CD4-positive, alpha-beta T cell treated with Interleukin-6 at 100 ng/mL for 8 hours (primary cell): Measurements from ENCODE around the gene GALNT10.

Experiments
- DNase-seq: peaks from one replicate; pipeline ENCODE4 v3.0.0-alpha.2; 2020; ENCODE audit warnings: mixed read lengths, low spot score

GALNT10 gene

GRCh38 chr5:154408811-154409210, 218.3 kb downstream of the GALNT10 start:
- no peak for DNase-seq

GRCh38 chr5:154409230-154409840, 218.8 kb downstream of the GALNT10 start:
- no peak for DNase-seq

- no peak for DNase-seq
Observed at GRCh38 chr5:154410008-154410407, 219.5 kb downstream of the GALNT10 start.

GRCh38 chr5:154410786-154411185, 220.3 kb downstream of the GALNT10 start:
- no peak for DNase-seq

GRCh38 chr5:154411338-154411737, 220.8 kb downstream of the GALNT10 start:
- no peak for DNase-seq

GRCh38 chr5:154412316-154412715, 221.8 kb downstream of the GALNT10 start:
- DNase-seq: no peak

- DNase-seq: no peak
Observed at GRCh38 chr5:154412925-154413324, 222.4 kb downstream of the GALNT10 start.

DNA sequence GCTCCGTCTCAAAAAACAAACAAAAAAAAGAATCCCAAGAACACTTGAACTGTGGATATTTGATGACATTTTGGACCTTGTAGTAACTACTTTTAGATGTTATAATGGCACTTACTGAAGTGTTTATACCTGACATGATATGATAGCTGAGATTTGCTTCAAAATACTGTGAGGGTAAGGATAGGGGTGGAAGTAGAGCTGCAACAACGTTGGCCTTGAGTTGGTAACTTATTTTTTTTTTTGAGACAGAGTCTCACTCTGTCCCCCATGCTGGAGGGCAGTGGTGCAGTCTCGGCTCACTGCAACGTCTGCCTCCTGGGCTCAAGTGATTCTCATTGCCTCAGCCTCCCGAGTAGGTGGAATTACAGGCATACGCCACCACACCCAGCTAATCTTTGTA, 224.6 kb downstream of the GALNT10 start:
- no peak for DNase-seq

- no peak for DNase-seq
Observed at GRCh38 chr5:154418344-154418820, 227.8 kb downstream of the GALNT10 start.

DNA sequence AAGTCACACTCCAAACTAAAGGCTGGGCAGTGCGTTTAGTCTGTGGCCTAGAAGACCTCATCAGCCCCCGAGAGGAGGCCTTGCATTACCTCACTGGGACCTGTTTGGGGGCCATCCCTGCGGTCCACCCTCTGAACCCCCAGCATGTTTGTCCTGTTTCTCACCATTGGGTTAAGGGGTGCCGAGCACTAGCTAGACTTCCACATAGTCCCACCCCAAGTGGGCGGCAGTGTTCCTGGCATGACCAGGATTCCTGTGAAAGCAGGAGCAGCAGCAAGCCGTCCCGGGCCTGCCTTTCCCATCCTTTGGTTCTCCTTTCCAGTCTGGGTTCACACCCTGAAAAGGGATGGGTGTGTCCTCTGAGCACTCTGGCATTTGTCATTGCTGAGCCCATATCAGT, 228.7 kb downstream of the GALNT10 start:
- DNase-seq: no peak

GRCh38 chr5:154421868-154422267, 231.3 kb downstream of the GALNT10 start:
- no peak for DNase-seq

- DNase-seq: no peak
Observed at GRCh38 chr5:154422298-154422697, 231.8 kb downstream of the GALNT10 start.

DNA sequence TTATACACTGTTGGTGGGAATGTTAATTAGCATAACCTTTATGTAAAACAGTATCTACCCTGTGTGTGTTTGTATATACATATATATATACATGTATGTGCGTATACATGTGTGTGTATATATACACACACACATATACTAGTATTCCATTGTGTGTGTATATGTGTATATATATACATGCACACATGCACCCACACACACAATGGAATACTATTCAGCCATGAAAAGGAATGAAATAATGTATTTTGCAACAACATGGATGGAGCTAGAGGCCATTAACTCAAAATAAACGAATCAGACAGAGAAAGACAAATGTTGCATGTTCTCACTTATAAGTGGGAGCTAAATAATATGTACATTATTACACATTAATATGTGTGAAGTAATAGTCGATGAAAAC, 237.7 kb downstream of the GALNT10 start:
- no peak for DNase-seq

DNA sequence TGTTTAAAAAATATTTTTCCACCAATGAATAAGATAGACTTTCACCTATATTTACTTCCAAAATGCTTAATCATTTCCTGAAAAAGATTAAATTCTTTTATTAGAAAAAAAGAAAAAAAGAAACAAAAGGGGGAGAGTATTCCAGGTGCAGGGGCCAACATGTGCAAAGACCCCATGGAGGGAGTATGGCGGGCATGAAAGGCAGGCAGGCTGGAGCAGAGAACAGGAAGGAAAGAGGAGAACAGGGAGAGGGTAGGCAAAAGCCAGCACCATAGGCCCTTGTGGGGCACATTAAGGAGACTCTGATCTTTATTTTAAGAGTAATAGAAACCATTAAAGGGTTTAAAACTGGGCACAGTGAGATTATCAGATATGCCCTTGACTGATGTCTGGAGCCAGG, 238.8 kb downstream of the GALNT10 start:
- DNase-seq: no peak

DNA sequence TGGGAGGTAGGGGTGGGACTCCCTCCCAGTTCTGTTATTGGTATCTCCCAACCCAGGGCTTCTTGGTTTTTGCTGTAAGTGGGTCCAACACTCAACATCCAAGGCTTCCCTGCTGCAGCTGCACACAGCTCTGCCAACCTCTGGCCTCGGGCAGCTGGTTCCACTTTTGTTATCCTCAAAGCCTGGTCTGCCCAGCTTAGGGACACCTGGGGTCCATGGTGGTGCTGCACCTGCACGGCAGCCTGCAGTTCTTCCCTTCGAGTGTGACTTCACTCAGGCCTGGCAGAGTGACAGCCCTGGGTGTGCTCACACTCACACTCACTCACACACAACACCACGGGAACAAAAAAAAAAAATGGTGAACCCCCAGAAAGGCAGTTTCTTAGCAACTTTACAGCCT, 239.9 kb downstream of the GALNT10 start:
- no peak for DNase-seq

DNA sequence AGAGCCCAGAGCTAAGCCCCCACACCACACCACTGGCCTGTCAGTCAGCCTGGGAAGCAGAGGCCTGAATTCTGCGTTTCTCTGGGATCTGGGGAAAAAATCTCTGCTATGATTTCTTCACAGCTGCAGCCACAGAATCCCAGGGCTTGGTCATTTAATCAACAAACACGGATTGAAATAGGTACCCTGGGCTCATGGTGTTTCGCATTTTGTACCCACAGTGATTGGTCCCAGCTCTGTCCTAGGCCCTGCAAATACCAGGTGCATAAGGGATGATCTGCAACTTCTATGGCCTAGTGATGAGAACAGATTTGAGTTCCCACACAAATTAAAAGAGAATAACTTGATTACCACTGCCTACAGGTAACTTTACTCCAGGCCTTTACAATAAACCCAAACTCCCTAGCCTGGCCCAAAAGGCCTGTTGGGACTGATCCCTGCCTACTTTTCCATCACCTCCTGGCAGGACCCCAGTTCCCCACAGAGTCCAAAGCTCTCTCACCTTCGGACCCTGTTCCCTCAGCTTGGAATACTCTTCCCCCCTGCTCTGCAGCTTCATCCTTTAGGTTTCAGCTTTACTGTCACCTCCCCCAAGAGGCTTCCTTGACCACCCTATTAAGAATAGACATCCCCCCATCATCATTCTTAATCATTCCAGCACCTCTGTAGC, 240.6 kb downstream of the GALNT10 start:
- DNase-seq: no peak

- no peak for DNase-seq
Observed at GRCh38 chr5:154435226-154435625, 244.7 kb downstream of the GALNT10 start.

DNA sequence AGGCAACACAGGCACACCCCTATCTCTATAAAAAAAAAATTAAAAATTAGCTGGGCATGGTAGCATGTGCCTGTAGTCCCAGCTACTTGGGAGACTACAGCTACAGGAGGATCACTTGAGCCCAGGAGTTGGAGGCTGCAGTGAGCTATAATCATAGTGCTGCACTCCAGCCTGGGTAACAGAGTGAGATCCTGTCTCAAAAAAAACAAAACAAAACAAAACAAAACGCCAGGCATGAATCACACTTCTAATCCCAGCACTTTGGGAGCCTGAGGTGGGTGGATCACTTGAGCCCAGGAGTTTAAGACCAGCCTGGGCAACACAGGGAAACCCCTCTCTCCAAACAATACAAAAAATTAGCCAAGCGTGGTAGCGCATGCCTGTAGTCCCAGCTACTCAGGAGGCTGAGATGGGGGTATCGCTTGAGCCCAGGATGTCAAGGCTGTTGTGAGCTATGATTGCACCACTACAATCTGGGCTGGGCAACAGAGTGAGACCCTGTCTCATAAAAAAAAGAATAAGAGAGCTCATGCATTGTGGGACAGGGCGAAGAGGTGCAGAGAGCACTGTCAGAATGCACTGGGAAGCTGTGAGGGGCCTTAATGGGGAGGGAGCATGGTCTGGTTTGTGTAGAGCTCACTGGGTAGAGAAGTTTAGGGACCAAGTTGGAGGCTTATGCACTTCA, 246.9 kb downstream of the GALNT10 start:
- no peak for DNase-seq

DNA sequence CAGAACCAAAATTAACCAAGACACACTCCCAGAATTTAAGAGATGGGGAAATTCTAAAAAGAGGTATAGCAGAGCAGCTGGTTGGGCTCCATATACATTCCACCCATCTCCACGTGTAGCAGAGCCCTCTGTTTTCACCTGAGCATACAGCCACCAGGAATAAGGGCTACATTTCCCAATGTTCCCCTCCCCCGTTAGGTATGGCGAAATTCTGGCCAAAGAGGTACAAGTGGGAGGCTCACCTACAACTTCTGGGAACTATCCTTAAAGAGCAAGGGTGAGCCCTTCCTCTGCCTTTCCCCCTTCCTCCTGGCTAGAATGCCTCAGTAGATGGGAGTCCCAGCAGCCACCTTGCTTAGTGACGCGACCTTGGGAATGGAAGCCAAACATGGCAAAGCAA, 250.0 kb downstream of the GALNT10 start:
- no peak for DNase-seq

- no peak for DNase-seq
Observed at GRCh38 chr5:154442801-154443200, 252.3 kb downstream of the GALNT10 start.

- no peak for DNase-seq
Observed at GRCh38 chr5:154444556-154445421, 254.3 kb downstream of the GALNT10 start.
